K562 (cell line): Measurements from ENCODE around the gene EIF4G2. TPM values are rescaled to one million over a fixed set of nuclear protein-coding genes. Genes with fewer than 3 reads are reported as not detected.

Experiments
- DIDO1 ChIP-seq: fragments of 450-650 bp; IDR thresholded peaks from 2 replicates; pipeline ENCODE4 v1.6.1; 2016; ENCODE audit warnings: low read depth, missing biosample characterization, missing genetic modification characterization
- ELF2 ChIP-seq: fragments of 250-450 bp; sonication (Bioruptor Pico); IDR thresholded peaks from 2 replicates; pipeline ENCODE4 v1.5.0; 2021; ENCODE audit warnings: mild to moderate bottlenecking
- FOXA3 ChIP-seq, 2 experiments: fragments of 450-650 bp in 1 of 2; sonication (generic) in 1 of 2; formaldehyde crosslinking; IDR thresholded peaks in 1 of 2; conservative IDR thresholded peaks in 1 of 2; 2 replicates each; pipeline versions ENCODE4 v1.4.0 to v1.8.0; 2020 to 2022; ENCODE audit warnings: mild to moderate bottlenecking in 2 of 2, missing genetic modification reagents in 1 of 2
- GATA2 ChIP-seq: sonication (generic); formaldehyde crosslinking; IDR thresholded peaks from 2 replicates; pipeline ENCODE4 v1.4.0; 2020; ENCODE audit warnings: mild to moderate bottlenecking, missing genetic modification reagents
- HNRNPUL1 ChIP-seq: fragments of 200-400 bp; formaldehyde crosslinking; IDR thresholded peaks from 2 replicates; pipeline ENCODE4 v1.6.1; 2017; ENCODE audit warnings: low read length
- JUNB ChIP-seq: fragments of 450-650 bp; formaldehyde crosslinking; conservative IDR thresholded peaks from 2 replicates; pipeline ENCODE4 v1.4.0; 2020; ENCODE audit warnings: mild to moderate bottlenecking
- MED1 ChIP-seq: sonication (generic); formaldehyde crosslinking; IDR thresholded peaks from 2 replicates; pipeline ENCODE4 v1.8.1; 2023; ENCODE audit warnings: missing genetic modification reagents, borderline replicate concordance
- NFE2L1 ChIP-seq: fragments of 450-650 bp; IDR thresholded peaks from 2 replicates; pipeline ENCODE4 v1.6.1; 2016; ENCODE audit warnings: missing genetic modification characterization, low read depth, mild to moderate bottlenecking, missing compliant biosample characterization, moderate library complexity, borderline replicate concordance
- PML ChIP-seq: IDR thresholded peaks from 2 replicates; pipeline ENCODE4 v1.6.1; 2012; ENCODE audit warnings: low read length, inconsistent platforms
- POLR2B ChIP-seq: fragments of 450-650 bp; IDR thresholded peaks from 2 replicates; pipeline ENCODE4 v1.6.1; 2018; ENCODE audit warnings: low read depth; ENCODE audit not compliant: partially characterized antibody
- SIN3A ChIP-seq, 2 experiments: fragments of 150-350 bp in 1 of 2; IDR thresholded peaks; 2 replicates each; pipeline ENCODE4 v1.6.1; 2011 to 2016; ENCODE audit warnings: borderline replicate concordance in 2 of 2, low read depth in 2 of 2, low read length in 2 of 2, mild to moderate bottlenecking in 2 of 2, moderate library complexity in 2 of 2; ENCODE audit not compliant: control insufficient read depth in 1 of 2
- SMARCC2 ChIP-seq: fragments of 450-650 bp; IDR thresholded peaks from 2 replicates; pipeline ENCODE4 v1.6.1; 2017; ENCODE audit warnings: antibody characterized with exemption, moderate library complexity, mild to moderate bottlenecking, low read depth
- SNRNP70 ChIP-seq: fragments of 200-400 bp; formaldehyde crosslinking; optimal IDR thresholded peaks from 2 replicates; pipeline ENCODE3; 2017; ENCODE audit warnings: low read depth, low read length
- TOE1 ChIP-seq, 2 experiments: fragments of 450-650 bp in 1 of 2; sonication (generic) in 1 of 2; formaldehyde crosslinking in 1 of 2; IDR thresholded peaks; 2 replicates each; pipeline versions ENCODE4 v1.7.1 to v1.8.0; 2016 to 2022; ENCODE audit warnings: borderline replicate concordance in 2 of 2, mild to moderate bottlenecking in 2 of 2, antibody characterized with exemption in 1 of 2, inconsistent platforms in 1 of 2, low read depth in 1 of 2, missing genetic modification reagents in 1 of 2, moderate library complexity in 1 of 2
- U2AF2 ChIP-seq: fragments of 200-400 bp; formaldehyde crosslinking; optimal IDR thresholded peaks from 2 replicates; pipeline ENCODE3; 2017; ENCODE audit warnings: low read depth, mild to moderate bottlenecking, low read length
- ZNF133 ChIP-seq: fragments of 250-450 bp; sonication (Bioruptor Pico); IDR thresholded peaks from 2 replicates; pipeline ENCODE4 v1.4.0; 2020; ENCODE audit warnings: mild to moderate bottlenecking
- polyA plus RNA-seq, 8 experiments: library from polyadenylated mRNA; depleted of rRNA in 4 of 8; stranded (reverse) in 5 of 8; unstranded in 3 of 8; fragments of >200 nt; fragmentation: Nextera tagmentation in 2 of 8; fragmentation: Illumina TruSeq in 1 of 8; extraction: Ambion mirVana in 2 of 8; extraction: Trizol in 1 of 8; gene quantifications; 2 replicates each; pipeline versions ENCODE4 v1.2.1 to v1.2.3, GENCODE V29; 2011 to 2014; ENCODE audit warnings: inconsistent platforms in 1 of 8, missing spikeins in 1 of 8
- total RNA-seq, 7 experiments: library from RNA; depleted of rRNA in 6 of 7; stranded (reverse); fragments of >200 nt in 6 of 7; fragmentation: Illumina TruSeq in 2 of 7; extraction: Trizol in 2 of 7; gene quantifications; 2 replicates each; pipeline versions ENCODE4 v1.2.1 to v1.2.3, GENCODE V29; 2011 to 2021; ENCODE audit warnings: low replicate concordance in 1 of 7
- TF ChIP-seq, protein P1 (sequence below): sonication (generic); formaldehyde crosslinking; IDR thresholded peaks from 2 replicates; pipeline ENCODE4 v1.8.0; 2022; ENCODE audit warnings: missing genetic modification reagents, mild to moderate bottlenecking, moderate library complexity, borderline replicate concordance
- TF ChIP-seq, protein P2 (sequence below), 2 experiments: fragments of 450-650 bp; conservative IDR thresholded peaks; 2 replicates each; pipeline ENCODE4 v1.6.1; 2017; ENCODE audit warnings: mild to moderate bottlenecking in 2 of 2, moderate library complexity in 2 of 2
- TF ChIP-seq, protein P3 (sequence below): fragments of 450-650 bp; IDR thresholded peaks from 2 replicates; pipeline ENCODE4 v1.6.1; 2017; ENCODE audit warnings: antibody characterized with exemption, mild to moderate bottlenecking

Gene EIF4G2
- total and polyA plus RNA-seq, 9 of the 15 experiments (the other 6 are each of a cell fraction or from before 2014, with no cell fraction given) = 206 to 790 (median 646) TPM

DNA sequence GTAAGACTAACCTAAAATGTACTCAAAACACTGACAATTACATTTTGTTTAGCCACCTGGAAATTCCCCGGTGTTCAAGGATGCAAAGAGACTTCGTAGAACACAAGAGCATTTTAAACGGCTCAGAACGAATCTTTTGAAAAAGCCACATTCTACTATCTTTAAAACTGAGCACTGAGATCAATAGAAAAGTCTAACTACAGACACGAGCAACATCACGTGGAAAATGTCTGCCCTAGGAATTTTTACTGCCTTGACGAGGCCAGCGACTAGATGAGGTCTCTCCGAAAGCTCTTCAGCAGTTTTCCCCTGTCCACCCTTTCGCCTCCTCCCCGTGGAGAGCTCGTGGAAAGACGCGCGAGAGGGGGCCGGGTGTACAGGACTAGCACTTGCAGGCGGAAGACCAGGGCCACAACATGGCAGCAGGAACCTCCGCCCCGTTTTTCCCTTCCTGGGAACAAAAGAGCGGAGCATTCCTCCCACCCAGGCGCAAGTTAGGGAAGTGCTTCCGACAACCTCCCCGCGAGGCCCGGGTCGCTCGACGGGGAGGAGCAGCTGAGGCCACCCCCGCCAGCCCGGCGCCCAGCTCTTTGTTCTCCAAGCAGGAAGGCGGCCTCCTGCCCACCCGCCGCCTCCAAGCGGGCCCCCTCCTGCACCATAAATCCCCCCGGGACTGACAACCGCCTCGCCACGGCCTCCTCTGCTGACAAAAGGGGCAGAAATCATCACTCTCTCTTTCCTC is 1.1 kb downstream of the EIF4G2 start (continued):
- TF ChIP-seq, protein P1, sequence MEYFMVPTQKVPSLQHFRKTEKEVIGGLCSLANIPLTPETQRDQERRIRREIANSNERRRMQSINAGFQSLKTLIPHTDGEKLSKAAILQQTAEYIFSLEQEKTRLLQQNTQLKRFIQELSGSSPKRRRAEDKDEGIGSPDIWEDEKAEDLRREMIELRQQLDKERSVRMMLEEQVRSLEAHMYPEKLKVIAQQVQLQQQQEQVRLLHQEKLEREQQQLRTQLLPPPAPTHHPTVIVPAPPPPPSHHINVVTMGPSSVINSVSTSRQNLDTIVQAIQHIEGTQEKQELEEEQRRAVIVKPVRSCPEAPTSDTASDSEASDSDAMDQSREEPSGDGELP = peak; percentile 44; the same call in 1 of the 2 replicates
- TF ChIP-seq, protein P2, sequence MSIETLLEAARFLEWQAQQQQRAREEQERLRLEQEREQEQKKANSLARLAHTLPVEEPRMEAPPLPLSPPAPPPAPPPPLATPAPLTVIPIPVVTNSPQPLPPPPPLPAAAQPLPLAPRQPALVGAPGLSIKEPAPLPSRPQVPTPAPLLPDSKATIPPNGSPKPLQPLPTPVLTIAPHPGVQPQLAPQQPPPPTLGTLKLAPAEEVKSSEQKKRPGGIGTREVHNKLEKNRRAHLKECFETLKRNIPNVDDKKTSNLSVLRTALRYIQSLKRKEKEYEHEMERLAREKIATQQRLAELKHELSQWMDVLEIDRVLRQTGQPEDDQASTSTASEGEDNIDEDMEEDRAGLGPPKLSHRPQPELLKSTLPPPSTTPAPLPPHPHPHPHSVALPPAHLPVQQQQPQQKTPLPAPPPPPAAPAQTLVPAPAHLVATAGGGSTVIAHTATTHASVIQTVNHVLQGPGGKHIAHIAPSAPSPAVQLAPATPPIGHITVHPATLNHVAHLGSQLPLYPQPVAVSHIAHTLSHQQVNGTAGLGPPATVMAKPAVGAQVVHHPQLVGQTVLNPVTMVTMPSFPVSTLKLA (conservative IDR thresholded peaks at IDR 0.05) = peak; percentile 18 to 46; a peak in 2 of 4 replicates
- no peak for TF ChIP-seq PML
- TF ChIP-seq HNRNPUL1 = 0 out of 2 replicates have a peak, but pooled peaks have one; percentile 78
- no peak for TF ChIP-seq ELF2 (CRISPR knock-in tag)
- TF ChIP-seq MED1 (CRISPR knock-in tag) = no peak
- TF ChIP-seq SNRNP70 = peak; percentile 58
- TF ChIP-seq FOXA3 (CRISPR knock-in tag; conservative IDR thresholded peaks at IDR 0.05 in 1 of 2, IDR thresholded peaks at IDR 0.05 in 1 of 2) = no peak
- no peak for TF ChIP-seq DIDO1 (tag)
- no peak for TF ChIP-seq TOE1 (IDR thresholded peaks at IDR 0.05; ENCODE audit: borderline replicate concordance)
- TF ChIP-seq TOE1 (CRISPR knock-in tag; IDR thresholded peaks at IDR 0.05; ENCODE audit: borderline replicate concordance, low read depth) = no peak
- no peak for TF ChIP-seq U2AF2
- peak in 1 of 2 experiments; percentile 34; a peak in 2 of 4 replicates for TF ChIP-seq SIN3A (IDR thresholded peaks at IDR 0.05; ENCODE audit: borderline replicate concordance in 2 of 2, control insufficient read depth in 1 of 2, low read depth in 2 of 2, low read length in 2 of 2)
- no peak for TF ChIP-seq SMARCC2
- TF ChIP-seq, protein P3, sequence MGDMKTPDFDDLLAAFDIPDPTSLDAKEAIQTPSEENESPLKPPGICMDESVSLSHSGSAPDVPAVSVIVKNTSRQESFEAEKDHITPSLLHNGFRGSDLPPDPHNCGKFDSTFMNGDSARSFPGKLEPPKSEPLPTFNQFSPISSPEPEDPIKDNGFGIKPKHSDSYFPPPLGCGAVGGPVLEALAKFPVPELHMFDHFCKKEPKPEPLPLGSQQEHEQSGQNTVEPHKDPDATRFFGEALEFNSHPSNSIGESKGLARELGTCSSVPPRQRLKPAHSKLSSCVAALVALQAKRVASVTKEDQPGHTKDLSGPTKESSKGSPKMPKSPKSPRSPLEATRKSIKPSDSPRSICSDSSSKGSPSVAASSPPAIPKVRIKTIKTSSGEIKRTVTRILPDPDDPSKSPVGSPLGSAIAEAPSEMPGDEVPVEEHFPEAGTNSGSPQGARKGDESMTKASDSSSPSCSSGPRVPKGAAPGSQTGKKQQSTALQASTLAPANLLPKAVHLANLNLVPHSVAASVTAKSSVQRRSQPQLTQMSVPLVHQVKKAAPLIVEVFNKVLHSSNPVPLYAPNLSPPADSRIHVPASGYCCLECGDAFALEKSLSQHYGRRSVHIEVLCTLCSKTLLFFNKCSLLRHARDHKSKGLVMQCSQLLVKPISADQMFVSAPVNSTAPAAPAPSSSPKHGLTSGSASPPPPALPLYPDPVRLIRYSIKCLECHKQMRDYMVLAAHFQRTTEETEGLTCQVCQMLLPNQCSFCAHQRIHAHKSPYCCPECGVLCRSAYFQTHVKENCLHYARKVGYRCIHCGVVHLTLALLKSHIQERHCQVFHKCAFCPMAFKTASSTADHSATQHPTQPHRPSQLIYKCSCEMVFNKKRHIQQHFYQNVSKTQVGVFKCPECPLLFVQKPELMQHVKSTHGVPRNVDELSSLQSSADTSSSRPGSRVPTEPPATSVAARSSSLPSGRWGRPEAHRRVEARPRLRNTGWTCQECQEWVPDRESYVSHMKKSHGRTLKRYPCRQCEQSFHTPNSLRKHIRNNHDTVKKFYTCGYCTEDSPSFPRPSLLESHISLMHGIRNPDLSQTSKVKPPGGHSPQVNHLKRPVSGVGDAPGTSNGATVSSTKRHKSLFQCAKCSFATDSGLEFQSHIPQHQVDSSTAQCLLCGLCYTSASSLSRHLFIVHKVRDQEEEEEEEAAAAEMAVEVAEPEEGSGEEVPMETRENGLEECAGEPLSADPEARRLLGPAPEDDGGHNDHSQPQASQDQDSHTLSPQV = no peak
- TF ChIP-seq NFE2L1 (tag) = no peak
- no peak for TF ChIP-seq JUNB
- TF ChIP-seq GATA2 = no peak
- 0 out of 2 replicates have a peak, but pooled peaks have one; percentile 23 for TF ChIP-seq ZNF133 (CRISPR knock-in tag)
- TF ChIP-seq POLR2B = no peak
